Spleen (tissue), 7 donors: ENCODE results near the gene TIGD6.

ENCODE experiments used
- CTCF ChIP-seq, 11 experiments: fragments of 200-600 bp in 7 of 11; fragments of 450-650 bp in 4 of 11; sonication (generic) in 4 of 11; IDR thresholded peaks in 8 of 11; conservative IDR thresholded peaks in 3 of 11; 1 replicate in 7 of 11; 2 replicates in 4 of 11; pipeline versions ENCODE4 v1.4.0 to v1.8.0; 2016 to 2021; ENCODE audit warnings: antibody characterized with exemption in 11 of 11, inconsistent platforms in 4 of 11, mild to moderate bottlenecking in 1 of 11
- POLR2A ChIP-seq, 3 donors: fragments of 450-650 bp; IDR thresholded peaks; one replicate each; pipeline ENCODE4 v1.5.1; 2017; ENCODE audit warnings: antibody characterized with exemption in 3 of 3, mild to moderate bottlenecking in 1 of 3
- donor health status: DM: no; HTN: no; CAD: no; lungs with moderate emphysema.
- donor health status: DM: no; HTN: no; CAD: no.
- donor health status: DM: no; HTN: no; CAD: no.

GRCh38 chr5:150022681-150023080 is 22.2 kb upstream of the TIGD6 start:
- TF ChIP-seq CTCF (IDR thresholded peaks at IDR 0.05 in 8 of 11, conservative IDR thresholded peaks at IDR 0.05 in 3 of 11) (no peak), POLR2A (IDR thresholded peaks at IDR 0.05) (no peak)
